HepG2 (cell line): ENCODE results near the gene MAPK8IP1. TPM values are rescaled to one million over a fixed set of nuclear protein-coding genes. Genes with fewer than 3 reads are reported as not detected.

Experiments
- ATF1 ChIP-seq: IDR thresholded peaks from 2 replicates; pipeline ENCODE4 v1.6.1; 2016; ENCODE audit warnings: mild to moderate bottlenecking, control low read depth
- FOXC1 ChIP-seq: sonication (generic); formaldehyde crosslinking; IDR thresholded peaks from 2 replicates; pipeline ENCODE4 v1.8.0; 2022; ENCODE audit warnings: mild to moderate bottlenecking, missing genetic modification reagents, borderline replicate concordance
- FOXO1 ChIP-seq: sonication (generic); formaldehyde crosslinking; IDR thresholded peaks from 2 replicates; pipeline ENCODE4 v1.4.0; 2020; ENCODE audit warnings: missing genetic modification reagents
- HDAC6 ChIP-seq: fragments of 200-600 bp; sonication (generic); IDR thresholded peaks from 2 replicates; pipeline ENCODE4 v1.7.0; 2017; ENCODE audit warnings: mild to moderate bottlenecking, antibody characterized with exemption, low read length, low read depth
- HNRNPL ChIP-seq: fragments of 200-400 bp; formaldehyde crosslinking; IDR thresholded peaks from 2 replicates; pipeline ENCODE4 v1.6.1; 2017; ENCODE audit warnings: mild to moderate bottlenecking, low read depth, low read length
- MAFF ChIP-seq: IDR thresholded peaks from 2 replicates; pipeline ENCODE4 v1.6.1; 2011; ENCODE audit warnings: low read depth, low read length, improper control_type of control experiment
- NFIC ChIP-seq: IDR thresholded peaks from 2 replicates; pipeline ENCODE4 v1.6.1; 2012; ENCODE audit warnings: mild to moderate bottlenecking, low read length, inconsistent platforms
- SOX6 ChIP-seq, 2 experiments: fragments of 450-650 bp in 1 of 2; sonication (generic) in 1 of 2; formaldehyde crosslinking in 1 of 2; IDR thresholded peaks; 2 replicates each; pipeline versions ENCODE4 v1.4.0 to v1.6.1; 2017 to 2020; ENCODE audit warnings: antibody characterized with exemption in 1 of 2, mild to moderate bottlenecking in 1 of 2, missing genetic modification reagents in 1 of 2
- STAT6 ChIP-seq: sonication (generic); formaldehyde crosslinking; IDR thresholded peaks from 2 replicates; pipeline ENCODE4 v1.4.0; 2020; ENCODE audit warnings: missing genetic modification reagents, mild to moderate bottlenecking, borderline replicate concordance
- XBP1 ChIP-seq: sonication (generic); formaldehyde crosslinking; IDR thresholded peaks from 2 replicates; pipeline ENCODE4 v1.5.0; 2020; ENCODE audit warnings: missing genetic modification reagents
- ZBTB10 ChIP-seq: sonication (generic); formaldehyde crosslinking; IDR thresholded peaks from 2 replicates; pipeline ENCODE4 v1.4.0; 2020; ENCODE audit warnings: missing genetic modification reagents, borderline replicate concordance
- ZFP62 ChIP-seq: sonication (generic); formaldehyde crosslinking; IDR thresholded peaks from 2 replicates; pipeline ENCODE4 v1.4.0; 2020; ENCODE audit warnings: missing genetic modification reagents
- ZIK1 ChIP-seq: sonication (generic); formaldehyde crosslinking; IDR thresholded peaks from 2 replicates; pipeline ENCODE4 v1.5.0; 2020; ENCODE audit warnings: mild to moderate bottlenecking, low read depth, missing genetic modification reagents, borderline replicate concordance
- ZNF207 ChIP-seq: fragments of 450-650 bp; IDR thresholded peaks from 2 replicates; pipeline ENCODE4 v1.6.1; 2016; ENCODE audit warnings: antibody characterized with exemption, borderline replicate concordance
- ZNF260 ChIP-seq: sonication (generic); formaldehyde crosslinking; IDR thresholded peaks from 2 replicates; pipeline ENCODE4 v1.4.0; 2020; ENCODE audit warnings: missing genetic modification reagents, low read depth, mild to moderate bottlenecking, borderline replicate concordance
- ZNF501 ChIP-seq: sonication (generic); formaldehyde crosslinking; IDR thresholded peaks from 2 replicates; pipeline ENCODE4 v1.5.1; 2020; ENCODE audit warnings: mild to moderate bottlenecking, moderate library complexity, missing genetic modification reagents
- ZNF546 ChIP-seq: sonication (generic); formaldehyde crosslinking; conservative IDR thresholded peaks from 2 replicates; pipeline ENCODE4 v1.8.1; 2023; ENCODE audit warnings: mild to moderate bottlenecking, missing genetic modification reagents
- ZNF746 ChIP-seq: sonication (generic); formaldehyde crosslinking; IDR thresholded peaks from 2 replicates; pipeline ENCODE4 v1.8.0; 2022; ENCODE audit warnings: mild to moderate bottlenecking, missing genetic modification reagents
- polyA plus RNA-seq, 8 experiments: library from polyadenylated mRNA; depleted of rRNA in 3 of 8; stranded (reverse) in 7 of 8; unstranded in 1 of 8; fragments of >200 nt; fragmentation: Illumina TruSeq in 4 of 8; extraction: Trizol in 4 of 8; gene quantifications; 2 replicates each; pipeline versions ENCODE4 v1.2.1 to v1.2.3, GENCODE V29; 2011 to 2016; ENCODE audit warnings: low read depth in 4 of 8, missing spikeins in 1 of 8, mixed read lengths in 1 of 8; ENCODE audit not compliant: insufficient read depth in 1 of 8
- total RNA-seq, 5 experiments: library from RNA; depleted of rRNA; stranded (reverse); fragments of >200 nt; fragmentation: Illumina TruSeq; extraction: Trizol; gene quantifications; 2 replicates each; pipeline ENCODE4 v1.2.3, GENCODE V29; 2016; ENCODE audit warnings: low read depth in 1 of 5
- TF ChIP-seq, protein P1 (sequence below): IDR thresholded peaks from 2 replicates; pipeline ENCODE4 v1.6.1; 2016; ENCODE audit warnings: low read depth

Gene MAPK8IP1
- total and polyA plus RNA-seq, 2 of the 13 experiments (the other 11 are each of a cell fraction or from before 2014, with no cell fraction given) = 2.2 to 4.2 TPM

DNA sequence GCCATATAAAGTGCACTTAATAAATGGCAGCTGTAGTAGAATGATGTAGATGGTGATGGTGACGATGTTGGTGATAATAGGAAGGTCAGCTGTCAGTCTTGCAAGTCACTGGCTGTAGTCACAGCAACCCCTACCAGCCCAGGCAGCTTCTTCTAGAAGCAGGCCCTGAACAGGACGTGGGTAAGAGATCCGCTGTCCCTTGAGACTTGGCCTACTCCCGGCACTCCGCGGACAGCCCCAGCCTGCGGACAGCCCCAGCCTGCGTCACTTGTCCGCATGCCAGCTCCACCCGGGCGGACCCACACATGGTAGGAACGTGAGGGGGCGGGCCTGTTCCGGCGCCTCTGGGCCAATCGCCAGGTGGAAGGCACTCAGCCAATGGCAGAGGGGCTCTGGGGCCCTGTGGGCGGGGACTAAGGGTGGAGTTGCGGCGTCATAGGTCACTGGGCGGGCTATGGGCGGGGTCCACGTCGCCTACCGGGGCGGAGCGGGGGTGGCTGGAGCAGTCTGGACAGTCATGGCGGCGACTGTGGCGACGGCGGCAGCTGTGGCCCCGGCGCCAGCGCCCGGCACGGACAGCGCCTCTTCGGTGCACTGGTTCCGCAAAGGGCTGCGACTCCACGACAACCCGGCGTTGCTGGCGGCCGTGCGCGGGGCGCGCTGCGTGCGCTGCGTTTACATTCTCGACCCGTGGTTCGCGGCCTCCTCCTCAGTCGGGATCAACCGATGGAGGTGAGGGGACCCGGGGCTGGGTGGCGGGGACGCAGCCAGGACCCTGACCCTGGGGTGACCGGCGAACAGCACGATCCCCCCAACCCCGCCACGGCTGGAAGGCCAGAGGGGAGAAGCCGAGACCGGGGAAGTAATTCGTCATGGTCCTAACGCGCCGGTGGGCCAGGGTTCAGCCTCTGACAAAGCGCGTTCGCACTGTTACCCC is 38.2 kb upstream of the MAPK8IP1 start, which contains the start of gene CRY2 (continued):
- no peak; the same call in 1 of the 2 replicates for TF ChIP-seq STAT6
- TF ChIP-seq ZNF207 = no peak
- TF ChIP-seq ZNF546 (CRISPR knock-in tag) = peak; percentile 76; the same call in 1 of the 2 replicates
- no peak for TF ChIP-seq FOXO1 (CRISPR knock-in tag)
- TF ChIP-seq SOX6 (IDR thresholded peaks at IDR 0.05) = no peak
- peak; percentile 47; the same call in 1 of the 2 replicates for TF ChIP-seq SOX6 (CRISPR knock-in tag; IDR thresholded peaks at IDR 0.05)
- TF ChIP-seq ZBTB10 (CRISPR knock-in tag) = no peak
- TF ChIP-seq NFIC = no peak
- TF ChIP-seq HNRNPL = no peak
- no peak for TF ChIP-seq MAFF
- TF ChIP-seq, protein P1, sequence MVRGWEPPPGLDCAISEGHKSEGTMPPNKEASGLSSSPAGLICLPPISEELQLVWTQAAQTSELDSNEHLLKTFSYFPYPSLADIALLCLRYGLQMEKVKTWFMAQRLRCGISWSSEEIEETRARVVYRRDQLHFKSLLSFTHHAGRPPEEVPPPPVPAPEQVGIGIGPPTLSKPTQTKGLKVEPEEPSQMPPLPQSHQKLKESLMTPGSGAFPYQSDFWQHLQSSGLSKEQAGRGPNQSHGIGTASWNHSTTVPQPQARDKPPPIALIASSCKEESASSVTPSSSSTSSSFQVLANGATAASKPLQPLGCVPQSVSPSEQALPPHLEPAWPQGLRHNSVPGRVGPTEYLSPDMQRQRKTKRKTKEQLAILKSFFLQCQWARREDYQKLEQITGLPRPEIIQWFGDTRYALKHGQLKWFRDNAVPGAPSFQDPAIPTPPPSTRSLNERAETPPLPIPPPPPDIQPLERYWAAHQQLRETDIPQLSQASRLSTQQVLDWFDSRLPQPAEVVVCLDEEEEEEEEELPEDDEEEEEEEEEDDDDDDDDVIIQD (CRISPR knock-in tag) = peak; percentile 41; the same call in 1 of the 2 replicates
- peak; percentile 73 for TF ChIP-seq ATF1
- TF ChIP-seq ZIK1 (CRISPR knock-in tag) = peak; percentile 75; the same call in 1 of the 2 replicates
- TF ChIP-seq FOXC1 (CRISPR knock-in tag) = peak; percentile 52; the same call in 1 of the 2 replicates
- TF ChIP-seq ZNF746 (CRISPR knock-in tag) = no peak
- no peak for TF ChIP-seq ZFP62
- TF ChIP-seq XBP1 (CRISPR knock-in tag) = 0 out of 2 replicates have a peak, but pooled peaks have one; percentile 44
- TF ChIP-seq ZNF260 = no peak
- TF ChIP-seq HDAC6 = no peak
- TF ChIP-seq ZNF501 (CRISPR knock-in tag) = peak; percentile 64
